Spleen (tissue), 7 donors: Measurements from ENCODE around the gene MRPL51.

ENCODE experiments used
- POLR2A ChIP-seq, 3 donors: fragments of 450-650 bp; IDR thresholded peaks; one replicate each; pipeline ENCODE4 v1.5.1; 2017; ENCODE audit warnings: antibody characterized with exemption in 3 of 3, mild to moderate bottlenecking in 1 of 3
- TF ChIP-seq, protein P1 (sequence below), 11 experiments: fragments of 200-600 bp in 7 of 11; fragments of 450-650 bp in 4 of 11; sonication (generic) in 4 of 11; IDR thresholded peaks in 8 of 11; conservative IDR thresholded peaks in 3 of 11; 1 replicate in 7 of 11; 2 replicates in 4 of 11; pipeline versions ENCODE4 v1.4.0 to v1.8.0; 2016 to 2021; ENCODE audit warnings: antibody characterized with exemption in 11 of 11, inconsistent platforms in 4 of 11, mild to moderate bottlenecking in 1 of 11
- donor health status: DM: no; HTN: no; CAD: no; lungs with moderate emphysema.
- donor health status: DM: no; HTN: no; CAD: no.
- donor health status: DM: no; HTN: no; CAD: no.

DNA sequence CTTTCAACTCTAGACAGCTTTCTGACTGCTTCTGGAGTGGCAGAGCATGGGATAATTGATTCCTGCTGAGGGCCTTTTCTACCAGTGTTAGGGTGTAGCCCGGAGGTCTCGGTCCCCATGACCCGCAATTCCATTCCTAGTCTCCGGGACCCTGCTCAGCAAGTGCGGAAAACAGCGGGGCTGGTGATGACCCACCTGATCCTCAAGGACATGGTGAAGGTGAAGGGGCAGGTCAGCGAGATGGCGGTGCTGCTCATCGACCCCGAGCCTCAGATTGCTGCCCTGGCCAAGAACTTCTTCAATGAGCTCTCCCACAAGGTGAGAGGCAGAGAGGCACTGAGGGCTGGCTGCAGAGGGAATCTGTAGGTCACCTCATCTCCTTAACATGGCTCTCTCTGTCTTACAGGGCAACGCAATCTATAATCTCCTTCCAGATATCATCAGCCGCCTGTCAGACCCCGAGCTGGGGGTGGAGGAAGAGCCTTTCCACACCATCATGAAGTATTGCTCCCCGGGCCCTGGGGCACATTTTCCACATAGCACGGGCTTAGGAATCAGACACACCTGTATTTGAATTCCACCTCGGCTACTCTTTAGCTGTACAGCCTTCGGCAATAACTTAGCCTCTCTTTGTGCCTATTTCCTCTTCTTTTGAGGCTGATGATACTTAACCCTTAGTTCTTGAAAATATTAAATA, 35.6 kb upstream of the MRPL51 start:
- TF ChIP-seq, protein P1, sequence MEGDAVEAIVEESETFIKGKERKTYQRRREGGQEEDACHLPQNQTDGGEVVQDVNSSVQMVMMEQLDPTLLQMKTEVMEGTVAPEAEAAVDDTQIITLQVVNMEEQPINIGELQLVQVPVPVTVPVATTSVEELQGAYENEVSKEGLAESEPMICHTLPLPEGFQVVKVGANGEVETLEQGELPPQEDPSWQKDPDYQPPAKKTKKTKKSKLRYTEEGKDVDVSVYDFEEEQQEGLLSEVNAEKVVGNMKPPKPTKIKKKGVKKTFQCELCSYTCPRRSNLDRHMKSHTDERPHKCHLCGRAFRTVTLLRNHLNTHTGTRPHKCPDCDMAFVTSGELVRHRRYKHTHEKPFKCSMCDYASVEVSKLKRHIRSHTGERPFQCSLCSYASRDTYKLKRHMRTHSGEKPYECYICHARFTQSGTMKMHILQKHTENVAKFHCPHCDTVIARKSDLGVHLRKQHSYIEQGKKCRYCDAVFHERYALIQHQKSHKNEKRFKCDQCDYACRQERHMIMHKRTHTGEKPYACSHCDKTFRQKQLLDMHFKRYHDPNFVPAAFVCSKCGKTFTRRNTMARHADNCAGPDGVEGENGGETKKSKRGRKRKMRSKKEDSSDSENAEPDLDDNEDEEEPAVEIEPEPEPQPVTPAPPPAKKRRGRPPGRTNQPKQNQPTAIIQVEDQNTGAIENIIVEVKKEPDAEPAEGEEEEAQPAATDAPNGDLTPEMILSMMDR (IDR thresholded peaks at IDR 0.05 in 8 of 11, conservative IDR thresholded peaks at IDR 0.05 in 3 of 11), result no peak
- no peak for TF ChIP-seq POLR2A (IDR thresholded peaks at IDR 0.05)
